GM18873 (cell line): Measurements from ENCODE around the gene ACACA.
"Not testable (repeated sequence)": the region's sequence is repeated elsewhere in the genome, so short reads cannot be mapped to it uniquely, and the experiment has no call there.

Experiments
- ATAC-seq: cut with Tn5 transposase; IDR thresholded peaks from one replicate; pipeline ENCODE4 v1.9.1; 2021; ENCODE audit warnings: mild to moderate bottlenecking, moderate library complexity, moderate number of reproducible peaks; ENCODE audit not compliant: unreplicated experiment, low FRiP score

Gene ACACA

DNA sequence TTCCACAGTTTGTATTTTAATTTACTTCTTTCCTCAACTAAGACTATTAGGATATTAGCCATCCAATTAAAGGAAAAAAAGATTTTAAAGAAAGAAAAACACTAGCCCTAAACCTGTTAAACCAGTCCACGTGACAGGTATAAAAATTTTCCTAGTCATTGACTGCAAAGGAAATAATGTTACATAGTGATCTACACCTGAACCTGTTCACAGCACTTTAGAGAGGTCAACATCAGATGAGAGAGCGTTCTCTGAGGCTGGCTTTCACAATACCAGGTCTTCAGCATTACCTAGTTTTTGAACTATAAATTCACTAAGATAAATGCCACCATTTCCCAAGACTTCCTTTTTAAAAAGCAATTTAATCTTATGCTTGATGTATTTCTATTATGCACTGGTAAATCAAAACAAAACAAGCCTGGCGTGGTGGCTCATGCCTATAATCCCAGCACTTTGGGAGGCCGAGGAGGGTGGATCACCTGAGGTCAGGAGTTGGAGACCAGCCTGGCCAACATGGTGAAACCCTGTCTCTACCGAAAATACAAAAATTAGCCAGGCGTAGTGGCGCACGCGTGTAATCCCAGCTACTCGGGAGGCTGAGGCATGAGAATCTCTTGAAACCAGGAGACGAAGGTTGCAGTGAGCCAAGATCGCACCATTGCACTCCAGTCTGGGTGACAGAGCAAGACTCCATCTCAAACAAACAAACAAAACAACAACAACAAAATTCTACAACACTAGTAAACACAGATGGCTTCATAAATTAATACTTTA lies 49.7 kb downstream of the ACACA start:
- ATAC-seq = not testable (repeated sequence)

GRCh38 chr17:37346863-37347402 lies 59.7 kb downstream of the ACACA start:
- ATAC-seq = not testable (repeated sequence)

- ATAC-seq = no peak
These were observed 62.1 kb downstream of the ACACA start for GRCh38 chr17:37344519-37344918.

- ATAC-seq = no peak
These were observed 64.0 kb downstream of the ACACA start for GRCh38 chr17:37342589-37342988.

- no peak for ATAC-seq
These were observed 65.8 kb downstream of the ACACA start for GRCh38 chr17:37340804-37341203.

DNA sequence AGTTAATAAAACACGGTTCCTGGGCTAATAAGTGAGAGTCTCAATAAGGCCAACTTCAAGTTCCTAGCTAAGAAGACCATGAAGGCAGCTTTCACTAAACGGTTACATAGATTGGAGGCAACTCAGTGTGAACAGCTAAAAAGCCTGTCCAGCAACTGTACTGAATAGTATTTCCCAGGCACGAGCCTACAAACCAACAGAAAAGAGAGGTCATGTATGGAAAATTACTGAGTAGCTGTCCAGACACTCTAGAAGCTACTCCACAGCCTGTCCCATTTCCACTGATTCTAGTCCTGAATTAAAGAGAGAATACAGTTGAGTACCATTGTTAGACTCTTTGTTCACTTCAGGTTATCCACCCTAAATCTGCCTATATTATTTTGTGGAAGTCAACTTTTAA lies 67.3 kb downstream of the ACACA start:
- ATAC-seq = no peak

GRCh38 chr17:37338847-37339246 lies 67.8 kb downstream of the ACACA start:
- ATAC-seq = no peak

DNA sequence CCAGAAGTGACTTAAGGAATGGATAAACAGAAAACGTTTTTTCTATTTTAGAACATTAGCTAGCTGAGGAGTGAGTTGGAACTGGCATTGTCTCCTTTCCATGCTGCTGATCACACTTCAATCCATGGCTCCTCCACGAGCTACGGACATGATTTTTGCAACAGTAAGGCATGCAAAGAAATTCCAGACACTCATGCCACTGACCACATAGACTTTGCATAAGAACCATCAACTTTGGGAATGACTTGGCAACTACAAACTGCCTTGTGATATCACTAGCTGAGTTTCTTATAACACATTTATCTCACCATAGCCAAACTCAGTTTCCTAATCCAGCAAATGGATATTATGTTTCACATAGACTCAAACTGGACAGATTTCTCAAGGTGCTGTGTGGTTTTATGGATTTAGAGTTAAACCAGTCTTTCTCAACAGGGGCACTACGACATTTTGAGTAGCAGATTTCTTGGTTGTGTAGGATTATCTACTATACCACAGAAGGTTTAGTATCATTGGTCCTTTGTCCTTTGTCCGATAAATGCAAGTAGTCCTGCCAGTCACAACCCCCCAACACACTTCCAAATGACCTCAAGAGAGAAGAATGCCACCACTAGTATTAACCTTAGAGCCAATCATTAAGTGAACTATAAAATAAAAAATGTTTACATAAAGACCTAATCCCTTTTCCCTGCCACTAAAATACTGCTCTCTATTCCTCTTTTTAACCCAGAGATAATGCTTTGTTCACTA lies 79.1 kb downstream of the ACACA start:
- ATAC-seq = no peak

- ATAC-seq = no peak
These were observed 83.6 kb downstream of the ACACA start for GRCh38 chr17:37322826-37323561.

DNA sequence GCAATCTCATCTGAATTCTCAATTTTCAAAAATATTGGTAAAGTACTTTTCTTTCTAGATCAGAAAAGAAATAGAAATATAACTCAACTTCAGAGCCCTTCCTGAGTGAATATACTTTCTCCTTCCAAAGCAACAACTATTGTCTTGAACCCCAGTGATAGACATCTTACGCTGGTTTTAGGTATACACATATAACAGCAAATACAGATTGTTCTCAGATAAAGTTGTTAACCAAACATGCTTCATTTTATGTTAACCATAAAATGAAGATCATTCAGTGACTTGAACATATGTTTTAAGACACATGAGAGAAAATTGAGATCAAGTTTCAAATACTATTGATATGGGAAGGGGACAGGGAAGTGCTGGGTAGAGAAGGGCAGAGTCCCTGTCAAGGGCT lies 84.5 kb downstream of the ACACA start:
- no peak for ATAC-seq

DNA sequence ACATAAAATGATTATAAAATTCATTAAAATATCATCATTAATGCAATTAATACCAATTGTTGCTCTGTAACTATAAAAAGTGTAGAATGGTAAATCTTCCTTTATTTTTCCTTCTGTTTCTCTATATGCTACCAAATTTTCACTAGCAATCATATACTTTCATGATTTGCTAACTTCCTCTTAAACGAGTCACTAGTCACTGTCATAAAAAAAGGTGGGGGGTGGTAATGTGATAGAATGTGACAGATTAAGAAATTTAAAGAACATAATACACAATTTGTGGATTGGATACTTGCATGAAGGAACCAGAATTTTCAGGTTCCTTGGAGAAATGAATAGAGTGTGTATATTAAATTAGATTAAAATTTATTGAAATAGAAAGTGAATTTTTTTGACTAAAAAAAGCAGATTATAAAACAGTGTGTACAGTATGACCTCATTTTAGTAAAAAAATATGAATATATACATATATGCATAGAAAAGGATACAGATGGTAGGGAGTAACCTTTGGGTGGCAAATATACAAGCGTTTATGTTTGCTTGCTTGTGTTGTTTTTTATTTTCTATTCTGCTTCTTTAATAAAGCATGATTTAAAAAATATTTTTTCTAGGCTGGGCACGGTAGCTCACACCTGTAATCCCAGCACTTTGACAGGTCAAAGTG lies 87.6 kb downstream of the ACACA start:
- ATAC-seq = no peak

- no peak for ATAC-seq
These were observed 88.8 kb downstream of the ACACA start for GRCh38 chr17:37317867-37318266.

DNA sequence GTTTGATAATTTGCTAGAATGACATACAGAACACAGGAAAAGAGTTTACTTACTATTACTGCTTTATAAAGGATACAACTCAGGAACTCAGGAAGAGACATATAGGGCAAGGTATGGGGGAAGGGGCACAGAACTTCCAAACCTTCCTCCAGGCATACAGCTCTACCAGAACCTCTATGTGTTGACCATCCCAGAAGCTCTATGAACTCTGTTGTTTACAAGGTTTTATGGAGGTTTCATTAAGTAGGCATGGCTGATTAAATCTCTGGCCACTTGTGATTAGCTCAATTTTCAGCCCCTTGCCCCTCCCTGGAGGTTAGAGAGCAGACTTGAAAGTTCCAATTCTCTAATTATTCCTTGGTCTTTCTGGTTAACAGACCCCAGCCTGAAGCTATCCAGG lies 91.0 kb downstream of the ACACA start:
- no peak for ATAC-seq

DNA sequence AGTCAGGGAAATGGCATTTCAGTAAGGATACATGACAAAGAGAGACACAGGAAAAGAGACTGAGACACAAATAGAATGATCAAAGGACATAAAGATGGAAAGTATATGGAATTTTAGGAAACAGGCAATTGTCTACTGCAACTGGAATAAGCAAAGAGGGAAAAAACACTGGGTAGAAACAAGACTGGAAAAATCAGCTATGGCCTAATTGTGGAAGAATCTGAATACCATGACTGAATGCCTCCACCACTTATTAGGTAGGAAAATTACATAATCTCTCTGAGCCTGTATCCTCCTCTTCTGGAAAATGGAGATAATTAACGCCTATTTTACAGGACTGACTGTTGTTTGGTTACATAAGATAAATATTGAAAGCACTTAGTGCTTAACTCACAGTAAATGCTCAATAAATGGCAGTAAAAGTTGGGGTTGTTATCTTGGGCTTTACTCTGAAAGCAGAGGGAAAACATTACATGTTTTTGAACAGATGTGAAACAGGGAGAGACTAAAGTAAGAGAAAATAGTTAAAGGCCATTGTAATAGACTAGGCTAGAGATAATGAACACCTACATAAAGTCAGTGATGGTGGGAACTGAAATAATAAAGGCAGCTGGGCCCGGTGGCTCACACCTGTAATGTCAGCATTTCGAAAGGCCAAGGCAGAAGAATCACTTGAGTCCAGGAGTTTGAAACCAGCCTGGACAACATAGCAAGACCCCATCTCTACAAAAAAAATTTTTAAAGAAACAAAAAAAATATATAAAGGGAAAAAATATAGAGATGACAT lies 94.3 kb downstream of the ACACA start:
- no peak for ATAC-seq

DNA sequence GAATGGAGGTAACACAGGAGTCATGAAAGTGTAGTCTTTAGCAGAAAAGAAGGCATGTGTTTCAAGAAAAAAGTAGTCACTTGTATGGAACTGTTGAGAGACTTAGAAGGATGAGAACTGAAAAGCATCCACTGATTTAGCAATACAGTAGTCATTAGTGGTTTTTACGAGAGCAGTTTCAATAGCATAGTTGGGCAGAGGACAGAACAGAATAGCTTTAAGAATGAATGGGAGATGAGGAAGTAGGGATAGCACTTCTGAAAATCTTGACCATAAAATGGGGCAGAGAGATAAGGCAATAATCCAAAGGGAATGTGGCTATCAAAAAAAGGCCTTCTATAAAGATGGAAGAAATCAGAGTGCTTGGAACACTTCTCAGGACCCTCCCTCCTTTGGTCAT lies 95.7 kb downstream of the ACACA start:
- no peak for ATAC-seq

GRCh38 chr17:37309051-37309450 lies 97.6 kb downstream of the ACACA start:
- ATAC-seq = no peak

DNA sequence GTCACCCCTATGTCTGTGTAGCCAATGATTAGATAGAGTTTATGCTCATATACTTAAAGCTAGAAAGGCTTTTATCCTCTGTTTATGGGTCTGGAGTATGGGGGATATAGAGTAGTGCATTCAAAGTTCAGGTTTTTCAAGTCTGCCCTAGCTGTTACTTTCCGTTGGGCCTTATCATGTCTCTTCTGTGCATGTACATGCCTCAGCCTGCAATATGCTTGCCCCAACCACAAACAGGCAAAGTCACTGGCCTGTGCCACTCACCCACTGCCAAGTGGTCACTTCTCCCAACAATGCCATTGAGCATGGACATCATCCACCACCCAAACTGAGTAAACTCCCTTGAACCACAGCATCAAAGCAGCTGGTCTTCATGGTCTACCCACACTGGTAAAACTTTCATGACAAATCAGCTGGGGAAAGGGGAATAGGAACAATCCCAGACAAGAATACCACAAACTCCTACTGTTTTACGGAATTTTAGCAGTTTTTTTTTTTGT lies 101.2 kb downstream of the ACACA start:
- ATAC-seq = no peak

GRCh38 chr17:37301288-37301687 lies 105.3 kb downstream of the ACACA start:
- ATAC-seq = no peak

DNA sequence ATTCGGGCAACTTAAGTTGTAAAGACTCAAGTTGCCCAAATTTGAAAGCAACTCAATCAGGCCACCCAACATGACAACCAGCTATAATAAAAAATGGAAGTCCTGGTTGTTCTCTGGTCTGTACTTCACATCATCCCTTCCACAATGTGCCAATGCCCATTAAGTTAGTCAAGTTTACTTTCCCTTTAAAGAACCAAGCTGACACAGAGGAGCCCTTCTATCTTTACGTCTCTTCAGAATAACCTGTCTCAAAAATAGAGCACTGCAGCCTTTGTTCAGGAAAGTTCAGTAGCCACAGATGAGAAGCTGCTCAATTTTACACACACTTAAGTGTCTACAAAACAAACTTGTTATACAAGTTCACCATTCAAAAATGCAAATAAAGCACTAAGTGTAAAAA lies 106.0 kb downstream of the ACACA start:
- ATAC-seq = no peak
